CD14-positive monocyte (primary cell): ENCODE results near the gene RSPO4. TPM values are rescaled to one million over a fixed set of nuclear protein-coding genes. Genes with fewer than 3 reads are reported as not detected.

Experiments used
- DNase-seq, 3 donors: peaks; one replicate each; pipeline ENCODE4 v3.0.0-alpha.2; 2011 to 2022
- H2AFZ ChIP-seq: 2 replicates; pipeline ENCODE4 v1.6.0; 2012; ENCODE audit warnings: mild to moderate bottlenecking, low read depth, low read length, inconsistent platforms; ENCODE audit not compliant: insufficient read depth, poor library complexity, severe bottlenecking
- H3K27ac ChIP-seq, 2 donors: 1 replicate in 1 of 2; 2 replicates in 1 of 2; pipeline ENCODE4 v1.5.1; 2012 to 2013; ENCODE audit warnings: low read length in 2 of 2, control low read depth in 1 of 2, inconsistent platforms in 1 of 2, low read depth in 1 of 2, mild to moderate bottlenecking in 1 of 2
- H3K27me3 ChIP-seq, 2 donors: one replicate each; pipeline versions ENCODE4 v1.6.0 to v1.6.1; 2011 to 2013; ENCODE audit warnings: low read length in 2 of 2; ENCODE audit not compliant: control insufficient read depth in 2 of 2, insufficient read depth in 2 of 2
- H3K36me3 ChIP-seq, 2 donors: replicated peaks in 1 of 2; 1 replicate in 1 of 2; 2 replicates in 1 of 2; pipeline versions ENCODE4 v1.5.1 to v1.6.1; 2012 to 2013; ENCODE audit warnings: low read length in 2 of 2, control low read depth in 1 of 2, inconsistent platforms in 1 of 2, mild to moderate bottlenecking in 1 of 2; ENCODE audit not compliant: insufficient read depth in 2 of 2, control insufficient read depth in 1 of 2
- H3K4me1 ChIP-seq, 2 donors: 1 replicate in 1 of 2; 2 replicates in 1 of 2; pipeline versions ENCODE4 v1.5.1 to v1.6.1; 2012 to 2013; ENCODE audit warnings: low read length in 2 of 2, control low read depth in 1 of 2, inconsistent platforms in 1 of 2, mild to moderate bottlenecking in 1 of 2, moderate library complexity in 1 of 2; ENCODE audit not compliant: insufficient read depth in 2 of 2, control insufficient read depth in 1 of 2
- H3K4me2 ChIP-seq: replicated peaks from 2 replicates; pipeline ENCODE3; 2012; ENCODE audit warnings: low read length, moderate library complexity, mild to moderate bottlenecking; ENCODE audit not compliant: poor library complexity, severe bottlenecking; ENCODE audit errors: extremely low read depth
- H3K4me3 ChIP-seq, 3 experiments: fragments of 200-600 bp in 1 of 3; sonication (generic) in 1 of 3; replicated peaks in 1 of 3; 1 replicate in 2 of 3; 2 replicates in 1 of 3; pipeline ENCODE4 v1.5.1; 2011 to 2013; ENCODE audit warnings: low read length in 3 of 3, mild to moderate bottlenecking in 3 of 3, control low read depth in 2 of 3, low read depth in 2 of 3, inconsistent platforms in 1 of 3, moderate library complexity in 1 of 3
- H3K79me2 ChIP-seq: 2 replicates; pipeline ENCODE4 v1.6.0; 2012; ENCODE audit warnings: mild to moderate bottlenecking, control low read depth, inconsistent platforms, low read length, moderate library complexity; ENCODE audit not compliant: insufficient read depth
- H3K9ac ChIP-seq: 2 replicates; pipeline ENCODE4 v1.6.0; 2017; ENCODE audit warnings: low read length, mild to moderate bottlenecking; ENCODE audit not compliant: insufficient read depth, poor library complexity, severe bottlenecking
- H3K9me3 ChIP-seq, 2 donors: replicated peaks in 1 of 2; 1 replicate in 1 of 2; 2 replicates in 1 of 2; pipeline versions ENCODE4 v1.5.1 to v1.6.1; 2012 to 2013; ENCODE audit warnings: low read length in 2 of 2, control low read depth in 1 of 2; ENCODE audit not compliant: control insufficient read depth in 1 of 2, insufficient read depth in 1 of 2
- H4K20me1 ChIP-seq: 2 replicates; pipeline ENCODE4 v1.6.0; 2012; ENCODE audit warnings: mild to moderate bottlenecking, low read length, control low read depth, moderate library complexity; ENCODE audit not compliant: insufficient read depth
- H3K27ac Mint-ChIP-seq, 7 donors: one replicate each; pipeline ENCODE4 v1.8.0; 2020; ENCODE audit warnings: mild to moderate bottlenecking in 7 of 7, mixed read lengths in 7 of 7, moderate library complexity in 6 of 7, inconsistent platforms in 2 of 7
- H3K27me3 Mint-ChIP-seq, 3 donors: one replicate each; pipeline ENCODE4 v1.8.0; 2021 to 2022; ENCODE audit warnings: low read depth in 3 of 3, mild to moderate bottlenecking in 3 of 3, mixed read lengths in 3 of 3, moderate library complexity in 3 of 3, inconsistent platforms in 1 of 3
- H3K36me3 Mint-ChIP-seq, 2 donors: one replicate each; pipeline ENCODE4 v1.8.0; 2020; ENCODE audit warnings: mixed read lengths in 2 of 2, inconsistent platforms in 1 of 2, mild to moderate bottlenecking in 1 of 2
- H3K4me1 Mint-ChIP-seq: one replicate; pipeline ENCODE4 v1.8.0; 2020; ENCODE audit warnings: mild to moderate bottlenecking, mixed read lengths
- H3K4me3 Mint-ChIP-seq, 2 donors: one replicate each; pipeline ENCODE4 v1.8.0; 2020; ENCODE audit warnings: mild to moderate bottlenecking in 2 of 2, mixed read lengths in 2 of 2, moderate library complexity in 1 of 2
- H3K9me3 Mint-ChIP-seq, 7 donors: one replicate each; pipeline ENCODE4 v1.8.0; 2020 to 2022; ENCODE audit warnings: mixed read lengths in 7 of 7, mild to moderate bottlenecking in 6 of 7, moderate library complexity in 6 of 7, inconsistent platforms in 2 of 7
- CTCF ChIP-seq: fragments of 200-600 bp; IDR thresholded peaks from one replicate; pipeline ENCODE4 v1.8.0; 2022; ENCODE audit warnings: antibody characterized with exemption, mild to moderate bottlenecking
- WGBS: methylation state at CpG from one replicate; pipeline ENCODE4 v1.1.5; 2013; ENCODE audit warnings: missing lambda C conversion rate; ENCODE audit not compliant: insufficient coverage; 5-methylcytosine and 5-hydroxymethylcytosine counted together
- intact Hi-C, 2 donors: fragments of 100-400 bp; cut with micrococcal nuclease; formaldehyde crosslinking; loops; one replicate each; pipeline versions ENCODE4 v1.15.0 to v1.15.1; 2023
- polyA plus RNA-seq, 3 donors: library from polyadenylated mRNA; depleted of rRNA in 1 of 3; unstranded in 2 of 3; stranded (reverse) in 1 of 3; fragments of 300-500 nt in 2 of 3; fragments of >200 nt in 1 of 3; fragmentation: Illumina TruSeq in 2 of 3; gene quantifications; 1 replicate in 2 of 3; 2 replicates in 1 of 3; pipeline ENCODE4 v1.2.3, GENCODE V29; 2012 to 2021

Gene RSPO4
- polyA plus RNA-seq, 3 donors, result not detected

DNA sequence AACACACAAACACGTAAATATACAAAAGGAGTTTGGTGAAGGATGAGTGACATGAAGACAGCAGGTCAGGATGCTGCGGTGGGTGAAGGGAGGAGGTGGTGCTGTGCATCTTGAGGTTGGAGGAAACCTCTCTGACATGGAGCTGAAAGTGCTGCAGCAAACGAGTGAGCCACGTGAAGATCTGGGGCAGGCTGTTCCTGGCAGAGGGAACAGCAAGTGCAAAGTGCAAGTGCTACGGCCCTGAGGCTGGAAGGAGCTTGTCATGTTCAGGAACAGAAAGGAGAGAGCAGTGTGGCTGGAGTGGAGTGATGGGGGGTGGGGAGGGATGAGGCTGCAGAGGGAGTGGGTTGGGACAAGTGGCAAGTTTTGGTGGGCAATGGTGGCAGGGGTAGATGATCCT, 61.2 kb downstream of the RSPO4 start:
- H3K27me3 Mint-ChIP-seq, result peaks cover 6 to 14% (median 11%) of the 10 kb centered on the region in 3 donors
- H4K20me1 ChIP-seq, result no peaks in the 10 kb centered on the region
- no peaks in the 10 kb centered on the region for H3K27me3 ChIP-seq
- H3K4me1 Mint-ChIP-seq, result no peaks in the 10 kb centered on the region
- no peak overlapping the region for H3K27ac ChIP-seq
- no peak overlapping the region for H3K4me3 ChIP-seq
- H3K4me3 Mint-ChIP-seq, result no peak overlapping the region
- H3K36me3 ChIP-seq, result no peaks in the 10 kb centered on the region
- H3K4me1 ChIP-seq, result no peaks in the 10 kb centered on the region
- H3K27ac Mint-ChIP-seq, result peak overlapping the region in 1 of 7 donors; percentile 3
- no peaks in the 10 kb centered on the region for H3K36me3 Mint-ChIP-seq
- no peaks in the 10 kb centered on the region for H3K79me2 ChIP-seq
- TF ChIP-seq CTCF, result no peak
- no peaks in the 10 kb centered on the region for H3K9me3 Mint-ChIP-seq
- WGBS, result 90% methylated on average over 5 of the region's 5 CpGs
- no peak overlapping the region for H3K9ac ChIP-seq
- no peak for DNase-seq
- H3K4me2 ChIP-seq, result no peak overlapping the region
- intact Hi-C loops, result no loop called here
- H2AFZ ChIP-seq, result no peak overlapping the region
- H3K9me3 ChIP-seq, result no peaks in the 10 kb centered on the region

GRCh38 chr20:939606-940005, 62.5 kb downstream of the RSPO4 start:
- Histone ChIP-seq H3K4me1 (no peaks in the 10 kb centered on the region), H3K9me3 (no peaks in the 10 kb centered on the region), H3K36me3 (no peaks in the 10 kb centered on the region), H3K9ac (no peak overlapping the region), H3K79me2 (no peaks in the 10 kb centered on the region), H4K20me1 (no peaks in the 10 kb centered on the region), H3K27me3 (no peaks in the 10 kb centered on the region), H3K4me2 (no peak overlapping the region), H2AFZ (no peak overlapping the region), H3K4me3 (no peak overlapping the region), H3K27ac (no peak overlapping the region)
- H3K4me3 Mint-ChIP-seq, result no peak overlapping the region
- WGBS, result 93% methylated on average over 5 of the region's 5 CpGs
- H3K9me3 Mint-ChIP-seq, result no peaks in the 10 kb centered on the region
- intact Hi-C loops, result no loop called here
- DNase-seq, result no peak
- no peaks in the 10 kb centered on the region for H3K4me1 Mint-ChIP-seq
- H3K27ac Mint-ChIP-seq, result no peak overlapping the region
- H3K36me3 Mint-ChIP-seq, result no peaks in the 10 kb centered on the region
- H3K27me3 Mint-ChIP-seq, result peaks cover 3 to 11% (median 10%) of the 10 kb centered on the region in 3 donors
- TF ChIP-seq CTCF, result no peak
